Muscle of arm (tissue), 12 donors: ENCODE results near the gene NUDT3. TPM values are rescaled to one million over a fixed set of nuclear protein-coding genes. Genes with fewer than 3 reads are reported as not detected.

Experiments used
- polyA plus RNA-seq, 12 donors: library from polyadenylated mRNA; unstranded; fragments of 120-200 nt; gene quantifications; one replicate each; pipeline ENCODE4 v1.2.1, GENCODE V29; 2013; ENCODE audit not compliant: insufficient read length in 12 of 12

The NUDT3 gene
- polyA plus RNA-seq, 12 donors: 17.6 to 36.9 (median 27.8) TPM; not detected in 1

Other genes starting within 250 kb of the NUDT3 start
- 1 to 10 TPM in 9 of 12 donors, under 1 TPM in 2, not detected in 1; 0.66 to 4.0 (median 1.4) TPM for gene GRM4, start 246.6 kb downstream of the NUDT3 start, polyA plus RNA-seq
- 100 to 1,000 TPM in 4 of 12 donors, 10 to 100 TPM in 7, not detected in 1; 62.1 to 167 (median 88.1) TPM for gene HMGA1, start 155.8 kb downstream of the NUDT3 start, polyA plus RNA-seq
- 10 to 100 TPM in 2 of 12 donors, 1 to 10 TPM in 9, not detected in 1; 5.7 to 20.9 (median 6.9) TPM for gene SMIM29, start 143.7 kb downstream of the NUDT3 start, polyA plus RNA-seq
- 1,000 to 10,000 TPM in 10 of 12 donors, 100 to 1,000 TPM in 1, not detected in 1; 861 to 1,651 (median 1,510) TPM for gene RPS10, start 33.4 kb upstream of the NUDT3 start, polyA plus RNA-seq
- 1 to 10 TPM in 8 of 12 donors, under 1 TPM in 2, not detected in 2; 0.43 to 3.0 (median 1.2) TPM for gene PACSIN1, start 73.4 kb upstream of the NUDT3 start, polyA plus RNA-seq
- gene SPDEF, start 163.7 kb upstream of the NUDT3 start, polyA plus RNA-seq: under 1 TPM in 7 of 12 donors, not detected in 5; 0.09 to 0.23 (median 0.15) TPM